HG02973 (cell line): ENCODE measurements around the gene SELENON.

Experiments
- ATAC-seq: cut with Tn5 transposase; IDR thresholded peaks from one replicate; pipeline ENCODE4 v1.9.1; 2021; ENCODE audit warnings: moderate library complexity; ENCODE audit not compliant: unreplicated experiment

SELENON gene

GRCh38 chr1:25770541-25771220 lies 29.3 kb upstream of the SELENON start:
- no peak for ATAC-seq

GRCh38 chr1:25771221-25772114 lies 28.5 kb upstream of the SELENON start:
- ATAC-seq, result no peak

- ATAC-seq, result no peak
These were observed 27.8 kb upstream of the SELENON start for GRCh38 chr1:25772164-25772563.

- ATAC-seq, result no peak
These were observed 27.2 kb upstream of the SELENON start for GRCh38 chr1:25772692-25773245.

- no peak for ATAC-seq
These were observed 26.4 kb upstream of the SELENON start for GRCh38 chr1:25773441-25774125.

- no peak for ATAC-seq
These were observed 25.7 kb upstream of the SELENON start for GRCh38 chr1:25774206-25774803.

- ATAC-seq, result no peak
These were observed 24.8 kb upstream of the SELENON start for GRCh38 chr1:25774921-25775771.

- no peak for ATAC-seq
These were observed 20.6 kb upstream of the SELENON start for GRCh38 chr1:25779388-25779787.

GRCh38 chr1:25779894-25780293 lies 20.1 kb upstream of the SELENON start:
- no peak for ATAC-seq

GRCh38 chr1:25780318-25781129 lies 19.5 kb upstream of the SELENON start:
- no peak for ATAC-seq

- ATAC-seq, result no peak
These were observed 18.9 kb upstream of the SELENON start for GRCh38 chr1:25781130-25781433.

GRCh38 chr1:25782608-25783201 lies 17.3 kb upstream of the SELENON start:
- no peak for ATAC-seq

GRCh38 chr1:25784575-25785051 lies 15.4 kb upstream of the SELENON start:
- ATAC-seq, result no peak

GRCh38 chr1:25785333-25786067 lies 14.5 kb upstream of the SELENON start:
- no peak for ATAC-seq

- no peak for ATAC-seq
These were observed 12.9 kb upstream of the SELENON start for GRCh38 chr1:25786887-25787759.

- ATAC-seq, result no peak
These were observed 12.2 kb upstream of the SELENON start for GRCh38 chr1:25787760-25788166.

- no peak for ATAC-seq
These were observed 9.5 kb upstream of the SELENON start for GRCh38 chr1:25790472-25790871.
